H7 (cell line): ENCODE results near the gene COL7A1. TPM values are rescaled to one million over a fixed set of nuclear protein-coding genes. Genes with fewer than 3 reads are reported as not detected.

ENCODE experiments used
- DNase-seq: peaks from one replicate; pipeline ENCODE4 v3.0.0; 2012
- H3K27me3 ChIP-seq: 2 replicates; pipeline ENCODE4 v1.6.0; 2011; ENCODE audit warnings: mild to moderate bottlenecking, low read length; ENCODE audit not compliant: control insufficient read depth, insufficient read depth
- H3K36me3 ChIP-seq: replicated peaks from 2 replicates; pipeline ENCODE4 v1.5.1; 2011; ENCODE audit warnings: low read length; ENCODE audit not compliant: control insufficient read depth, insufficient read depth
- H3K4me3 ChIP-seq: 2 replicates; pipeline ENCODE4 v1.5.1; 2011; ENCODE audit warnings: low read depth, mild to moderate bottlenecking, control low read depth, low read length, moderate library complexity; ENCODE audit not compliant: insufficient read depth
- total RNA-seq: library from RNA; depleted of rRNA; stranded (reverse); fragments of >200 nt; shearing (Covaris generic); gene quantifications from 2 replicates; pipeline ENCODE4 v1.2.3, GENCODE V29; 2014

COL7A1 gene
- total RNA-seq, 1 experiment from 2014 or later, result 19.4 TPM

DNA sequence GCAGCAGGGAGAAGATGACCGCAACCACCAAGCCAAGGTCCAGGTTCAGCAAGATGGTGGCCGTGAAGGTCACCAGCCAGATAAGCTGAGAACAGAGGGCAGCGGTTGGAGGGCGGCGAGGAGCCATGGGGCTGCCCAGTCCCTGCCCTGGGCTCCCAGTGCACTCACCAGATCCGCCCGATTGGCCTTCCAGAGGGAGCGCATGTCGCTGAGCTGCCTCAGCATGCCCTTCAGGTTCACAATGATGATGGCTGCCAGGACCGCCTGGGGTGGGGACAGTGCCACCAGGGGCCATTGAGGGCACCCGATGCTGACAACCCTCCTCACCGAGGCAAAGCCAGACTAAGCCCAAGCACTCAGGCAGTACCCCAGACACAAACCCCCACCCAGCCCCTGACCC, 34.8 kb upstream of the COL7A1 start:
- Histone ChIP-seq H3K27me3 (no peaks in the 10 kb centered on the region), H3K36me3 (peaks cover 55% of the 10 kb centered on the region), H3K4me3 (no peak overlapping the region)
- no peak for DNase-seq

- DNase-seq, result no peak
- Histone ChIP-seq H3K4me3 (no peak overlapping the region), H3K36me3 (peaks cover 54% of the 10 kb centered on the region), H3K27me3 (no peaks in the 10 kb centered on the region)
Observed at GRCh38 chr3:48628277-48629017, 33.3 kb upstream of the COL7A1 start.

DNA sequence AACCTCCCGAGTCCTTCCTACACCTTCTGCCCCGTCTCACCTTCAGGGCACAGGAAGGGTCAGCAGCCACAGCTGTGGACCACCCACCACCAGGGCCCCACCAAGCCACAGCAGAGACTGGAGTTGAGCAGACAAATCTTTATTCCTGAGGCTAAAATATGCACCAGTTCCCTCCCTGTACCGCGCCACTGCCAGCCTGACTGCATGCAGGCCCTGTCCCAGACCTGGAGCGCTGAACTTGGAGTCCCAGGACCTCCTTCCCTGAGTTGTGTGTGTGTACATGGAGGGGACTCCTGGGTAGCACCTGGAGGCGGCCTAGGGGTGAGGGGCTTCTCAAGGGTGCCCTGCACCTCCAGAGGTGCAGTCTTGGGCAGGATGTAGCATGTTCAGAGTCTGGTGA, 30.5 kb upstream of the COL7A1 start:
- no peak for DNase-seq
- H3K27me3 ChIP-seq, result no peaks in the 10 kb centered on the region
- H3K36me3 ChIP-seq, result peaks cover 39% of the 10 kb centered on the region
- no peak overlapping the region for H3K4me3 ChIP-seq

- Histone ChIP-seq H3K27me3 (no peaks in the 10 kb centered on the region), H3K36me3 (peaks cover 32% of the 10 kb centered on the region)
- no peak for DNase-seq
Observed at GRCh38 chr3:48624767-48625166, 29.6 kb upstream of the COL7A1 start.

DNA sequence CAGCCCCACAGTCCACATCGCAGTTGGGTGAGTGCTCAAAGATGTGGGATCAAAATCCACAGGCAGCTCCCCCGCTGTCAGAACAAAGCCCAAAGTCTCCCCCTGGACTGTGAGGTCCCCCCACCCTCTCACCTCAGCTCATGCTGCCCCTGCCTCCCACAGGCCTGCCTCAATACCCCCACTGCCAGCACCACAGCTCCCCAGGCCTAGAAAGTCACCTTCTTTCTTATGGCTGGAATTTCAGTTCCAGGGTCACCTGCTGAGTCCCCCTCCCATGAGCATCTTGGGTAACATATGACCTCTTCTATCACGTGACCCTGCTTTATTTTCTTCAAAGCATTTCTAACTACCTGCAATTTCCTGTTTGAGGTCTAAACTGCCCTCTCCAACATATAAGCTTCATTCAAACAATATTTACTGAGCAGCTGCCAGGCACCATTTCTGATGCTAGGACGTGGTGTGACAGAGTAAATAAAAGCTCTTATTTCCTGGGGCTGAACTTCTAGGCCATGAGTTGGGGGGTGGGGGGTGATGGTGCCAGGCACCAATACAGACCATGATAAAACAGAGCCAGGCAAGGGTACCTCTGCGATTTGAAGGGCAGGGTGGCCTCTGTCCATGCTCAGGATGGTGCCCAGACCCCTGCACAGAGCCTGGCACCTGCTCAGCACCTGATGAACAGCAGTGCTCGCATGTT, 28.9 kb upstream of the COL7A1 start:
- H3K36me3 ChIP-seq, result peaks cover 28% of the 10 kb centered on the region
- no peak overlapping the region for H3K4me3 ChIP-seq
- no peak for DNase-seq
- no peaks in the 10 kb centered on the region for H3K27me3 ChIP-seq

More at GRCh38 chr3:48624767-48625166, 29.6 kb upstream of the COL7A1 start:
- no peak overlapping the region for H3K4me3 ChIP-seq

GRCh38 chr3:48621461-48621869, 26.3 kb upstream of the COL7A1 start, which contains the start of gene TMEM89:
TMEM89 (minus strand) TSS chr3:48621769; CDS start chr3:48621756, 13 bp downstream.
- no peak within 1 kb of the TSS for H3K4me3 ChIP-seq
- H3K36me3 ChIP-seq, result peaks cover 7% of the 10 kb centered on the region
- no peaks in the 10 kb centered on the region for H3K27me3 ChIP-seq
- no peak for DNase-seq

- Histone ChIP-seq H3K4me3 (no peak overlapping the region), H3K36me3 (no peaks in the 10 kb centered on the region; the same call in 1 of the 2 replicates), H3K27me3 (no peaks in the 10 kb centered on the region)
- DNase-seq, result no peak
Observed at GRCh38 chr3:48619541-48620524, 24.7 kb upstream of the COL7A1 start.

- no peak for DNase-seq
- no peaks in the 10 kb centered on the region for H3K27me3 ChIP-seq
- no peaks in the 10 kb centered on the region; the same call in 1 of the 2 replicates for H3K36me3 ChIP-seq
- no peak overlapping the region for H3K4me3 ChIP-seq
Observed at GRCh38 chr3:48617559-48617958, 22.4 kb upstream of the COL7A1 start.

- Histone ChIP-seq H3K36me3 (no peaks in the 10 kb centered on the region; the same call in 1 of the 2 replicates), H3K4me3 (no peak overlapping the region), H3K27me3 (no peaks in the 10 kb centered on the region)
- DNase-seq, result no peak
Observed at GRCh38 chr3:48614044-48614443, 18.9 kb upstream of the COL7A1 start.

GRCh38 chr3:48612309-48612708, 17.2 kb upstream of the COL7A1 start:
- no peak for DNase-seq
- H3K36me3 ChIP-seq, result no peaks in the 10 kb centered on the region; the same call in 1 of the 2 replicates
- H3K27me3 ChIP-seq, result no peaks in the 10 kb centered on the region
- H3K4me3 ChIP-seq, result no peak overlapping the region

DNA sequence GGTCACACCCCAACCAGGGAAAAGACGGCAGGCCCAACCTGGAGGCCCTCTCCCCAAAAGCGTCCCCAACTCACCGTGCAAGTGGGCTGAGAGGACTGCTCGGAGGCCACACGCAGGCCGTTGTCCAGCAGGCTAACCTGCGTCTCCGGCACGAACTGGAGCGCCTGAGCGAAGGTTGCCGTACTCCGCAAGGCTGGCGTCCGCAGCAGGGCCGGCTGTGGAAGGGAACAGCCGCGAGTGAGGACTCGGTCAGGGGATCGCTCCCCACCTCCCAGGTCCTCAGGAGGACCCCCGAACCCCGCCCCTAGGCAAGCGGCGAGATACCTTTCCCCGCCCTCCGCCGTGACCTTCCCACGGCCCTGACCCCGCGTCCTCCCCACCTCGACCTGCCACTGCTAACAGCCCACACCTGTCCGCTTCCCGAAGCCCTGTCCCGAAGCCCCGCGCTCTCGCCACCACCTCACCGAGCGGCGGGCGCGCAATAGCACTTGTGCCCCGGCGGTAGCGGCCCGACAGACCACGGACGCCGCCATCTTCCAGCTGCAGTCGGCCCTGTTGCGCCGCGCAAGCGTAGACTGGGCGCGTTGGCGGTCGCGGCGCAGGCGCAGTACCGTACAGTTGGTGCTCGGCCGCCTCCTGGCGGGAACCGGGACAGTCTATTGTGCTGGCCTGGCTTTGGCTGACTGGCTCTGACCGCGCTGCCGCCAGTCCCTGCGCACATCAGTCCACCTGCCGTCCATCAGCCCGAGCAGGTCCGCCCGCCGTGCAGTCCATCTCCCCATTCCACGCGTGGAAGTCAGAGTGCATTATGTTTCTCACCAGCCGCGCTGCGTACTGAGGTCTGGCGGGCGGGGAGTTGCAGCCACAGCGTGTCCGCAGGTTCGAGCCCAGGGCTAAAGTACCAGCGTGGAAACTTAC, 14.2 kb upstream of the COL7A1 start, which contains the start of gene UQCRC1:
UQCRC1 (minus strand) TSS at position 559 of the 918 bp plus-strand sequence; CDS start at position 533, 26 bp downstream.
- peak; percentile 99 for DNase-seq
- peak within 1 kb of the TSS; percentile 99 for H3K4me3 ChIP-seq

DNA sequence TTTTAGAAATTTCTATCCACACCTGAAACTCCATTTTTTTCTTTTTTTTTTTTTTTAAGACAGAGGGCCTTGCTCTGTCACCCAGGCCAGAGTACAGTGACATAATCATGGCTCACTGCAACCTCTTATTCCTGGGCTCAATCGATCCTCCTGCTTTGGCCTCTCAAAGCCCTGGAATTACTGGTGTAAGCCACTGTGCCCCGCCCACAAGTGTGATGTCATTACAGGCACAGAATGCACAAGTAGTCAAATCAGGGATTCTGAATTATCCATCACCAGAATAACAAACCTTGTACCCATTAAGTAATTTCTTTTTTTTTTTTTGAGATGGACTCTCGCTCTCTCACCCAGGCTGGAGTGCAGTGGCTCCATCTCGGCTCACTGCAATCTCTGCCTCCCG, 12.4 kb upstream of the COL7A1 start:
- H3K27me3 ChIP-seq, result no peaks in the 10 kb centered on the region
- peaks cover 34% of the 10 kb centered on the region for H3K36me3 ChIP-seq
- no peak for DNase-seq
- H3K4me3 ChIP-seq, result no peak overlapping the region

More for the DNA sequence above, 14.2 kb upstream of the COL7A1 start, which contains the start of gene UQCRC1:
- Histone ChIP-seq H3K36me3 (peaks cover 16% of the 10 kb centered on the region), H3K27me3 (no peaks in the 10 kb centered on the region)

DNA sequence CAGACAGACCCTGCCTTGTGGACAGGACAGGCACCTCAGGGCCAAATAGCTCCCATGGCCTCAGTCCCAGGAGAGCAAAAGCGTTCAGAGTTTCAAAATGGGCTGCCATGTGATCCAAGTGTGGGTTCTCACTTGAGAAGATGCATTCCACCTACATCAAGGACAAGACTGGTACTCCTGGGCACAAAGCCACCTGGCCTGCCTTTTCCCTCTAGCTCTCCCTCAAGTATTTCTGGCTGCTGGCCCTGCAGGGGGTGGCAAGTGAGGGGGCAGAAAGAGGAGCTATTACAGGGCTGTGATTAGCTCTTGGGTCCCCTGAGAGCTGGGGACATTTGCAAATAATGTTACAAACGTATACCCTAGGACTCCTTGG, 6.5 kb upstream of the COL7A1 start:
- no peak overlapping the region for H3K4me3 ChIP-seq
- peaks cover 67% of the 10 kb centered on the region for H3K36me3 ChIP-seq
- H3K27me3 ChIP-seq, result no peaks in the 10 kb centered on the region
- DNase-seq, result no peak
